Activated CD4-positive, alpha-beta memory T cell treated with anti-CD3 and anti-CD28 coated beads, Interleukin-2, amount 10 ng/mL, durations not matched to agents 7 days and 5 days (primary cell): ENCODE results near the gene STXBP1. TPM values are rescaled to one million over a fixed set of nuclear protein-coding genes. Genes with fewer than 3 reads are reported as not detected.
"Not testable (repeated sequence)": the region's sequence is repeated elsewhere in the genome, so short reads cannot be mapped to it uniquely, and the experiment has no call there.

ENCODE experiments used
- CTCF ChIA-PET: fragments of 350-600 bp; sonication (Branson Sonifier 250); formaldehyde crosslinking; loops from one replicate; lab custom pipeline; 2021; ENCODE audit warnings: antibody characterized with exemption, inconsistent platforms; lab: Charles Lee
- POLR2A ChIA-PET: fragments of 350-600 bp; sonication (Branson Sonifier 250); formaldehyde crosslinking; loops from one replicate; lab custom pipeline; 2021; ENCODE audit warnings: antibody characterized with exemption; lab: Charles Lee
- DNase-seq: peaks from one replicate; pipeline ENCODE4 v3.0.0-alpha.2; 2020
- H3K27ac Mint-ChIP-seq: one replicate; pipeline ENCODE4 v1.8.0; 2021; ENCODE audit warnings: mild to moderate bottlenecking, mixed read lengths
- H3K27me3 Mint-ChIP-seq: one replicate; pipeline ENCODE4 v1.8.0; 2021; ENCODE audit warnings: mixed read lengths
- H3K36me3 Mint-ChIP-seq: one replicate; pipeline ENCODE4 v1.8.0; 2021; ENCODE audit warnings: low read depth, mixed read lengths
- H3K4me1 Mint-ChIP-seq: one replicate; pipeline ENCODE4 v1.8.0; 2021; ENCODE audit warnings: mixed read lengths
- H3K4me3 Mint-ChIP-seq: one replicate; pipeline ENCODE4 v1.8.0; 2021; ENCODE audit warnings: mild to moderate bottlenecking, mixed read lengths
- H3K9me3 Mint-ChIP-seq: one replicate; pipeline ENCODE4 v1.8.0; 2021; ENCODE audit warnings: mixed read lengths
- total RNA-seq, 2 experiments: library from RNA; stranded (reverse); gene quantifications; one replicate each; pipeline ENCODE4 v1.2.3, GENCODE V29; 2021

STXBP1 gene
- total RNA-seq, 2 experiments from 2014 or later, result 23.2 to 23.4 TPM

- peak overlapping the region; percentile 82 for H3K4me3 Mint-ChIP-seq
- peak overlapping the region; percentile 92 for H3K27ac Mint-ChIP-seq
- no peaks in the 10 kb centered on the region for H3K27me3 Mint-ChIP-seq
- ChIA-PET CTCF (interaction anchor here (1.1 to 3.5 kb wide), 2 partner anchors 58 to 154 kb away, joined by 3 to 11 read pairs; partner anchors contain the start of gene TOR2A), POLR2A (interaction anchor here (1.1 to 5.1 kb wide), 3 partner anchors 11 to 55 kb away, joined by 4 to 65 read pairs (median 44); no protein-coding TSS in a partner anchor)
- no peak for DNase-seq
- peaks cover 62% of the 10 kb centered on the region for H3K4me1 Mint-ChIP-seq
- no peaks in the 10 kb centered on the region for H3K9me3 Mint-ChIP-seq
- peaks cover 31% of the 10 kb centered on the region for H3K36me3 Mint-ChIP-seq
These were observed 31.1 kb upstream of the STXBP1 start for GRCh38 chr9:127580879-127581475.

- CTCF ChIA-PET, result interaction anchor here (0.5 to 3.6 kb wide), 19 partner anchors 13 to 286 kb away, joined by 3 to 40 read pairs (median 4); partner anchors contain the start of gene TOR2A
- POLR2A ChIA-PET, result interaction anchor here (0.8 to 2.2 kb wide), 4 partner anchors 14 to 59 kb away, joined by 3 to 10 read pairs (median 4); no protein-coding TSS in a partner anchor
- Mint-ChIP-seq H3K4me1 (peaks cover 44% of the 10 kb centered on the region), H3K36me3 (peaks cover 22% of the 10 kb centered on the region), H3K27me3 (peaks cover 11% of the 10 kb centered on the region)
- not testable (repeated sequence) for H3K27ac Mint-ChIP-seq, DNase-seq, H3K9me3 Mint-ChIP-seq, H3K4me3 Mint-ChIP-seq
These were observed 27.6 kb upstream of the STXBP1 start for GRCh38 chr9:127584474-127584805.

GRCh38 chr9:127585161-127585819 lies 26.8 kb upstream of the STXBP1 start:
- peaks cover 18% of the 10 kb centered on the region for H3K36me3 Mint-ChIP-seq
- no peaks in the 10 kb centered on the region for H3K9me3 Mint-ChIP-seq
- H3K4me1 Mint-ChIP-seq, result peaks cover 40% of the 10 kb centered on the region
- H3K4me3 Mint-ChIP-seq, result no peak overlapping the region
- H3K27me3 Mint-ChIP-seq, result peaks cover 11% of the 10 kb centered on the region
- ChIA-PET CTCF (interaction anchor here (0.6 to 3.6 kb wide), 18 partner anchors 11 to 364 kb away, joined by 3 to 40 read pairs (median 4); partner anchors contain the start of gene TOR2A), POLR2A (interaction anchor here (1.0 to 2.2 kb wide), 4 partner anchors 9 to 81 kb away, joined by 3 to 10 read pairs (median 4); no protein-coding TSS in a partner anchor)
- no peak for DNase-seq
- H3K27ac Mint-ChIP-seq, result no peak overlapping the region

GRCh38 chr9:127586096-127586495 lies 26.0 kb upstream of the STXBP1 start:
- H3K27me3 Mint-ChIP-seq, result peaks cover 11% of the 10 kb centered on the region
- H3K4me3 Mint-ChIP-seq, result no peak overlapping the region
- peaks cover 9% of the 10 kb centered on the region for H3K36me3 Mint-ChIP-seq
- ChIA-PET POLR2A (interaction anchor here (1.0 kb wide), 2 partner anchors 10 to 82 kb away, joined by 3 to 4 read pairs; no protein-coding TSS in a partner anchor), CTCF (interaction anchor here (0.6 to 4.8 kb wide), 12 partner anchors 12 to 284 kb away, joined by 3 to 40 read pairs (median 9); partner anchors contain the start of gene TOR2A)
- H3K4me1 Mint-ChIP-seq, result peaks cover 32% of the 10 kb centered on the region
- DNase-seq, result no peak
- no peak overlapping the region for H3K27ac Mint-ChIP-seq
- no peaks in the 10 kb centered on the region for H3K9me3 Mint-ChIP-seq

- POLR2A ChIA-PET, result interaction anchor here (0.9 to 1.0 kb wide), 2 partner anchors 17 to 83 kb away, joined by 3 to 4 read pairs; no protein-coding TSS in a partner anchor
- no peak overlapping the region for H3K27ac Mint-ChIP-seq
- DNase-seq, result peak; percentile 67
- H3K9me3 Mint-ChIP-seq, result no peaks in the 10 kb centered on the region
- H3K4me3 Mint-ChIP-seq, result no peak overlapping the region
- H3K27me3 Mint-ChIP-seq, result peaks cover 11% of the 10 kb centered on the region
- H3K4me1 Mint-ChIP-seq, result peaks cover 29% of the 10 kb centered on the region
- peaks cover 8% of the 10 kb centered on the region for H3K36me3 Mint-ChIP-seq
- CTCF ChIA-PET, result interaction anchor here (0.5 to 4.8 kb wide), 13 partner anchors 8 to 283 kb away, joined by 3 to 40 read pairs (median 4); partner anchors contain the start of gene TOR2A
These were observed 25.5 kb upstream of the STXBP1 start for GRCh38 chr9:127586537-127586936.

GRCh38 chr9:127587966-127588365 lies 24.1 kb upstream of the STXBP1 start:
- POLR2A ChIA-PET, result interaction anchor here (2.0 kb wide), 1 partner anchor 62 kb away, joined by 6 read pairs; no protein-coding TSS in a partner anchor

GRCh38 chr9:127588740-127589506 lies 23.2 kb upstream of the STXBP1 start:
- H3K4me3 Mint-ChIP-seq, result no peak overlapping the region
- H3K27ac Mint-ChIP-seq, result no peak overlapping the region
- H3K36me3 Mint-ChIP-seq, result peaks cover 5% of the 10 kb centered on the region
- peaks cover 11% of the 10 kb centered on the region for H3K27me3 Mint-ChIP-seq
- ChIA-PET POLR2A (interaction anchor here (0.9 to 2.0 kb wide), 3 partner anchors 10 to 145 kb away, joined by 3 to 6 read pairs (median 3); no protein-coding TSS in a partner anchor), CTCF (interaction anchor here (0.9 to 4.8 kb wide), 10 partner anchors 10 to 333 kb away, joined by 3 to 37 read pairs (median 8); partner anchors contain the start of genes STXBP1 and TOR2A)
- no peak for DNase-seq
- H3K4me1 Mint-ChIP-seq, result peaks cover 20% of the 10 kb centered on the region
- H3K9me3 Mint-ChIP-seq, result no peaks in the 10 kb centered on the region

More at GRCh38 chr9:127587966-127588365, 24.1 kb upstream of the STXBP1 start:
- Mint-ChIP-seq H3K4me1 (peaks cover 26% of the 10 kb centered on the region), H3K27ac (no peak overlapping the region), H3K9me3 (no peaks in the 10 kb centered on the region), H3K27me3 (peaks cover 11% of the 10 kb centered on the region), H3K36me3 (peaks cover 11% of the 10 kb centered on the region), H3K4me3 (no peak overlapping the region)
- DNase-seq, result no peak
- CTCF ChIA-PET, result interaction anchor here (1.9 to 4.8 kb wide), 7 partner anchors 9 to 282 kb away, joined by 4 to 40 read pairs (median 14); partner anchors contain the start of gene TOR2A

GRCh38 chr9:127589955-127590370 lies 22.1 kb upstream of the STXBP1 start:
- DNase-seq, result peak; percentile 33
- peaks cover 11% of the 10 kb centered on the region for H3K27me3 Mint-ChIP-seq
- peaks cover 5% of the 10 kb centered on the region for H3K36me3 Mint-ChIP-seq
- H3K4me3 Mint-ChIP-seq, result no peak overlapping the region
- H3K4me1 Mint-ChIP-seq, result peaks cover 16% of the 10 kb centered on the region
- no peak overlapping the region for H3K27ac Mint-ChIP-seq
- CTCF ChIA-PET, result interaction anchor here (0.8 to 4.8 kb wide), 11 partner anchors 11 to 332 kb away, joined by 3 to 37 read pairs (median 5); partner anchors contain the start of gene TOR2A
- no peaks in the 10 kb centered on the region for H3K9me3 Mint-ChIP-seq
- POLR2A ChIA-PET, result interaction anchor here (0.6 kb wide), 1 partner anchor 282 kb away, joined by 3 read pairs; no protein-coding TSS in a partner anchor

- ChIA-PET POLR2A (interaction anchor here (1.6 kb wide), 1 partner anchor 13 kb away, joined by 7 read pairs; no protein-coding TSS in a partner anchor), CTCF (interaction anchor here (1.0 kb wide), 1 partner anchor 16 kb away, joined by 3 read pairs; the partner anchor contains the start of gene STXBP1)
- Mint-ChIP-seq H3K36me3 (peaks cover 3% of the 10 kb centered on the region), H3K4me1 (no peaks in the 10 kb centered on the region), H3K4me3 (no peak overlapping the region), H3K27ac (no peak overlapping the region), H3K9me3 (no peaks in the 10 kb centered on the region), H3K27me3 (no peaks in the 10 kb centered on the region)
- no peak for DNase-seq
These were observed 16.5 kb upstream of the STXBP1 start for GRCh38 chr9:127595611-127596010.

- Mint-ChIP-seq H3K27me3 (no peaks in the 10 kb centered on the region), H3K9me3 (no peaks in the 10 kb centered on the region), H3K36me3 (no peaks in the 10 kb centered on the region), H3K4me3 (no peak overlapping the region), H3K4me1 (no peaks in the 10 kb centered on the region), H3K27ac (no peak overlapping the region)
- no peak for DNase-seq
- ChIA-PET POLR2A (interaction anchor here (1.1 kb wide), 1 partner anchor 73 kb away, joined by 3 read pairs; no protein-coding TSS in a partner anchor), CTCF (interaction anchor here (0.8 kb wide), 1 partner anchor 20 kb away, joined by 5 read pairs; no protein-coding TSS in a partner anchor)
These were observed 13.1 kb upstream of the STXBP1 start for GRCh38 chr9:127598839-127599549.

GRCh38 chr9:127599550-127599891 lies 12.6 kb upstream of the STXBP1 start:
- POLR2A ChIA-PET, result interaction anchor here (1.1 kb wide), 1 partner anchor 74 kb away, joined by 3 read pairs; no protein-coding TSS in a partner anchor

More at GRCh38 chr9:127599550-127599891, 12.6 kb upstream of the STXBP1 start:
- Mint-ChIP-seq H3K27ac (no peak overlapping the region), H3K9me3 (no peaks in the 10 kb centered on the region), H3K4me1 (no peaks in the 10 kb centered on the region), H3K36me3 (no peaks in the 10 kb centered on the region), H3K27me3 (no peaks in the 10 kb centered on the region), H3K4me3 (no peak overlapping the region)
- DNase-seq, result no peak
- CTCF ChIA-PET, result no interaction called here
